ENCODE data around the gene STK24.

The STK24 gene

GRCh38 chr13:98510156-98510509 is 66.8 kb downstream of the STK24 start:
- H2BK15ac ChIP-seq (ENCODE audit: low read length), result no peak overlapping the region
- no peak overlapping the region for H2BK5ac ChIP-seq (ENCODE audit: low read length)
- H3K4me2 ChIP-seq (ENCODE audit: insufficient read depth, low read length, poor library complexity, severe bottlenecking), result no peak overlapping the region
- DNase-seq (ENCODE audit: low spot score), result no peak
- no peak overlapping the region for H3K14ac ChIP-seq (ENCODE audit: low read length)
- no peak overlapping the region for H2BK120ac ChIP-seq (ENCODE audit: low read depth, low read length)
- H3K23ac ChIP-seq (ENCODE audit: low read depth, low read length, poor library complexity), result no peak overlapping the region
- H4K8ac ChIP-seq (ENCODE audit: low read depth, low read length), result no peak overlapping the region
- H3K36me3 ChIP-seq (replicated peaks in 1 of 2; ENCODE audit: control insufficient read depth in 2 of 2, insufficient read depth in 2 of 2, low read length in 2 of 2), result peaks cover 4 to 42% of the 10 kb centered on the region in 2 donors
- H3K9ac ChIP-seq (ENCODE audit: low read depth, low read length, poor library complexity), result no peak overlapping the region
- H3K27me3 ChIP-seq (ENCODE audit: control insufficient read depth in 3 of 3, insufficient read depth in 3 of 3, low read depth in 1 of 3, low read length in 3 of 3), result no peaks in the 10 kb centered on the region
- peaks cover 2 to 22% of the 10 kb centered on the region in 2 donors for H3K4me1 ChIP-seq (ENCODE audit: control insufficient read depth in 2 of 2, insufficient read depth in 1 of 2, low read depth in 1 of 2, low read length in 2 of 2)
- H3K4me3 ChIP-seq (ENCODE audit: low read length in 2 of 2), result no peak overlapping the region
- peaks cover 8% of the 10 kb centered on the region for H3K79me1 ChIP-seq (ENCODE audit: low read depth, low read length)
- no peak overlapping the region for H2BK12ac ChIP-seq (ENCODE audit: low read length)
- H3K27ac ChIP-seq (replicated peaks; ENCODE audit: low read length), result no peak overlapping the region
- no peak overlapping the region for H2AFZ ChIP-seq (ENCODE audit: low read length)
- no CpG with 5 or more reads among the region's 7 CpGs for WGBS, 2 donors (ENCODE audit: extremely low coverage in 2 of 2, insufficient read length in 2 of 2, insufficient replicate concordance in 1 of 2)
- H2AK5ac ChIP-seq (ENCODE audit: low read depth, low read length), result no peak overlapping the region
- no peak overlapping the region for H3K4ac ChIP-seq (ENCODE audit: low read length)
- no peaks in the 10 kb centered on the region for H3K9me3 ChIP-seq (replicated peaks in 1 of 2; ENCODE audit: control insufficient read depth in 2 of 2, insufficient read depth in 1 of 2, low read depth in 1 of 2, low read length in 2 of 2)
- H3K18ac ChIP-seq (ENCODE audit: low read length), result no peak overlapping the region
- H4K91ac ChIP-seq (ENCODE audit: low read depth, low read length, poor library complexity), result no peak overlapping the region

GRCh38 chr13:98509271-98510155 is 67.4 kb downstream of the STK24 start:
- H3K4me2 ChIP-seq (ENCODE audit: insufficient read depth, low read length, poor library complexity, severe bottlenecking), result no peak overlapping the region
- peaks cover 2 to 22% of the 10 kb centered on the region in 2 donors for H3K4me1 ChIP-seq (ENCODE audit: control insufficient read depth in 2 of 2, insufficient read depth in 1 of 2, low read depth in 1 of 2, low read length in 2 of 2)
- H2BK15ac ChIP-seq (ENCODE audit: low read length), result no peak overlapping the region
- no peaks in the 10 kb centered on the region for H3K9me3 ChIP-seq (replicated peaks in 1 of 2; ENCODE audit: control insufficient read depth in 2 of 2, insufficient read depth in 1 of 2, low read depth in 1 of 2, low read length in 2 of 2)
- DNase-seq (ENCODE audit: low spot score), result no peak
- WGBS, 2 donors (ENCODE audit: extremely low coverage in 2 of 2, insufficient read length in 2 of 2, insufficient replicate concordance in 1 of 2), result no CpG with 5 or more reads among the region's 10 CpGs
- peaks cover 6 to 39% of the 10 kb centered on the region in 2 donors for H3K36me3 ChIP-seq (replicated peaks in 1 of 2; ENCODE audit: control insufficient read depth in 2 of 2, insufficient read depth in 2 of 2, low read length in 2 of 2)
- no peak overlapping the region for H3K18ac ChIP-seq (ENCODE audit: low read length)
- H3K79me1 ChIP-seq (ENCODE audit: low read depth, low read length), result peaks cover 8% of the 10 kb centered on the region
- no peak overlapping the region for H2BK120ac ChIP-seq (ENCODE audit: low read depth, low read length)
- H3K27me3 ChIP-seq (ENCODE audit: control insufficient read depth in 3 of 3, insufficient read depth in 3 of 3, low read depth in 1 of 3, low read length in 3 of 3), result no peaks in the 10 kb centered on the region
- no peak overlapping the region for H3K9ac ChIP-seq (ENCODE audit: low read depth, low read length, poor library complexity)
- no peak overlapping the region for H2BK12ac ChIP-seq (ENCODE audit: low read length)
- no peak overlapping the region for H4K8ac ChIP-seq (ENCODE audit: low read depth, low read length)
- H3K4me3 ChIP-seq (ENCODE audit: low read length in 2 of 2), result no peak overlapping the region
- no peak overlapping the region for H2AK5ac ChIP-seq (ENCODE audit: low read depth, low read length)
- no peak overlapping the region for H3K23ac ChIP-seq (ENCODE audit: low read depth, low read length, poor library complexity)
- no peak overlapping the region for H2BK5ac ChIP-seq (ENCODE audit: low read length)
- H3K4ac ChIP-seq (ENCODE audit: low read length), result no peak overlapping the region
- H2AFZ ChIP-seq (ENCODE audit: low read length), result no peak overlapping the region
- H4K91ac ChIP-seq (ENCODE audit: low read depth, low read length, poor library complexity), result no peak overlapping the region
- H3K27ac ChIP-seq (replicated peaks; ENCODE audit: low read length), result no peak overlapping the region
- H3K14ac ChIP-seq (ENCODE audit: low read length), result no peak overlapping the region

- Histone ChIP-seq H2BK15ac (ENCODE audit: low read length) (no peak overlapping the region), H3K14ac (ENCODE audit: low read length) (no peak overlapping the region), H3K27ac (replicated peaks; ENCODE audit: low read length) (no peak overlapping the region), H3K23ac (ENCODE audit: low read depth, low read length, poor library complexity) (no peak overlapping the region), H3K79me1 (ENCODE audit: low read depth, low read length) (peaks cover 6% of the 10 kb centered on the region), H4K91ac (ENCODE audit: low read depth, low read length, poor library complexity) (no peak overlapping the region), H4K8ac (ENCODE audit: low read depth, low read length) (no peak overlapping the region), H3K9ac (ENCODE audit: low read depth, low read length, poor library complexity) (no peak overlapping the region), H3K4me1 (ENCODE audit: control insufficient read depth in 2 of 2, insufficient read depth in 1 of 2, low read depth in 1 of 2, low read length in 2 of 2) (peaks cover 3 to 22% of the 10 kb centered on the region in 2 donors), H3K18ac (ENCODE audit: low read length) (no peak overlapping the region), H2BK12ac (ENCODE audit: low read length) (no peak overlapping the region), H3K4me2 (ENCODE audit: insufficient read depth, low read length, poor library complexity, severe bottlenecking) (no peak overlapping the region), H3K4ac (ENCODE audit: low read length) (no peak overlapping the region), H2AFZ (ENCODE audit: low read length) (no peak overlapping the region), H3K9me3 (replicated peaks in 1 of 2; ENCODE audit: control insufficient read depth in 2 of 2, insufficient read depth in 1 of 2, low read depth in 1 of 2, low read length in 2 of 2) (no peaks in the 10 kb centered on the region), H3K4me3 (ENCODE audit: low read length in 2 of 2) (no peak overlapping the region), H2AK5ac (ENCODE audit: low read depth, low read length) (no peak overlapping the region), H2BK5ac (ENCODE audit: low read length) (no peak overlapping the region), H2BK120ac (ENCODE audit: low read depth, low read length) (no peak overlapping the region), H3K36me3 (replicated peaks in 1 of 2; ENCODE audit: control insufficient read depth in 2 of 2, insufficient read depth in 2 of 2, low read length in 2 of 2) (peaks cover 6 to 34% of the 10 kb centered on the region in 2 donors), H3K27me3 (ENCODE audit: control insufficient read depth in 3 of 3, insufficient read depth in 3 of 3, low read depth in 1 of 3, low read length in 3 of 3) (no peaks in the 10 kb centered on the region)
- DNase-seq (ENCODE audit: low spot score), result no peak
- no CpG with 5 or more reads among the region's 2 CpGs for WGBS, 2 donors (ENCODE audit: extremely low coverage in 2 of 2, insufficient read length in 2 of 2, insufficient replicate concordance in 1 of 2)
Observed at GRCh38 chr13:98508685-98509084, 68.2 kb downstream of the STK24 start.

- no peak for DNase-seq (ENCODE audit: low spot score)
- Histone ChIP-seq H2AFZ (ENCODE audit: low read length) (no peak overlapping the region), H2BK12ac (ENCODE audit: low read length) (no peak overlapping the region), H2BK5ac (ENCODE audit: low read length) (no peak overlapping the region), H3K79me1 (ENCODE audit: low read depth, low read length) (peaks cover 6% of the 10 kb centered on the region), H3K14ac (ENCODE audit: low read length) (no peak overlapping the region), H3K9ac (ENCODE audit: low read depth, low read length, poor library complexity) (no peak overlapping the region), H3K36me3 (replicated peaks in 1 of 2; ENCODE audit: control insufficient read depth in 2 of 2, insufficient read depth in 2 of 2, low read length in 2 of 2) (peaks cover 7 to 30% of the 10 kb centered on the region in 2 donors), H3K27ac (replicated peaks; ENCODE audit: low read length) (no peak overlapping the region), H3K18ac (ENCODE audit: low read length) (no peak overlapping the region), H3K4me3 (ENCODE audit: low read length in 2 of 2) (no peak overlapping the region), H2BK120ac (ENCODE audit: low read depth, low read length) (no peak overlapping the region), H3K4ac (ENCODE audit: low read length) (no peak overlapping the region), H3K27me3 (ENCODE audit: control insufficient read depth in 3 of 3, insufficient read depth in 3 of 3, low read depth in 1 of 3, low read length in 3 of 3) (no peaks in the 10 kb centered on the region), H2AK5ac (ENCODE audit: low read depth, low read length) (no peak overlapping the region), H3K23ac (ENCODE audit: low read depth, low read length, poor library complexity) (no peak overlapping the region), H3K4me1 (ENCODE audit: control insufficient read depth in 2 of 2, insufficient read depth in 1 of 2, low read depth in 1 of 2, low read length in 2 of 2) (peaks cover 7 to 22% of the 10 kb centered on the region in 2 donors), H4K91ac (ENCODE audit: low read depth, low read length, poor library complexity) (no peak overlapping the region), H2BK15ac (ENCODE audit: low read length) (no peak overlapping the region), H3K4me2 (ENCODE audit: insufficient read depth, low read length, poor library complexity, severe bottlenecking) (no peak overlapping the region), H3K9me3 (replicated peaks in 1 of 2; ENCODE audit: control insufficient read depth in 2 of 2, insufficient read depth in 1 of 2, low read depth in 1 of 2, low read length in 2 of 2) (no peaks in the 10 kb centered on the region), H4K8ac (ENCODE audit: low read depth, low read length) (no peak overlapping the region)
- WGBS, 2 donors (ENCODE audit: extremely low coverage in 2 of 2, insufficient read length in 2 of 2, insufficient replicate concordance in 1 of 2), result no CpG with 5 or more reads among the region's 2 CpGs
Observed at GRCh38 chr13:98508280-98508679, 68.6 kb downstream of the STK24 start.

All from neuronal stem cell (in vitro differentiated cells).